ENCODE results near the gene MARS2.
A peak's percentile ranks its signal among the peaks of the same experiment; 100 is the strongest.

MARS2 gene

DNA sequence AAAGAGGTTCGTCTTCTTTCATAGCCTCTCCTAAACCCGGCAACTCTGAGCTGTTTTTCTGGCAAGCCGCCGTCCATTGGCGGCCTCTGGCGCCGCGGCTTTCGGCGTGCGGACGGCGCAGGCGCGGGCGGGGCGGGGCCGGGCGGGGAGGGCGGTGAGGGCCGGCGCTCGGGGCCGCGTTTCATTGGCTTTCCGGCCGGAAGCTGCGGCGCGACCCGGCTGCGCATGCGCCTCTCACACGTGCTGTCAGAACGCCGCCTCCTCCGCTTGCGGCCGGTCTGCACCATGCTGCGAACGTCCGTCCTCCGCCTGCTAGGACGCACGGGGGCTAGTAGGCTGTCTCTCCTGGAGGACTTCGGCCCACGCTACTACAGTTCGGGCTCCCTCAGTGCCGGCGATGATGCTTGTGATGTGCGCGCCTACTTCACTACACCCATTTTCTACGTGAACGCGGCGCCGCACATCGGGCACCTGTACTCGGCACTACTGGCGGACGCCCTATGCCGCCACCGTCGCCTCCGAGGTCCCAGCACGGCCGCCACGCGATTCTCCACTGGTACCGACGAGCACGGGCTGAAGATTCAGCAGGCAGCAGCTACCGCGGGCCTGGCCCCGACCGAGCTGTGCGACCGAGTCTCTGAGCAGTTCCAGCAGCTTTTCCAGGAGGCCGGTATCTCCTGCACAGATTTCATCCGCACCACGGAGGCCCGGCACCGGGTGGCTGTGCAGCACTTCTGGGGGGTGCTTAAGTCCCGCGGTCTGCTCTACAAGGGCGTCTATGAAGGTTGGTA is at the start of gene MARS2:
MARS2 (plus strand) TSS at position 249 of the 791 bp plus-strand sequence; CDS start at position 286, 37 bp downstream.
- DNase-seq (ENCODE audit: low read depth in 1 of 2, low spot score in 1 of 2) = peak; percentile 81 to 90
- TF ChIP-seq JUND (IDR thresholded peaks at IDR 0.05; ENCODE audit: low read depth) = no peak
- in situ Hi-C loops (cut with HindIII; ENCODE audit: low pct_unique_long_range_greater_than_20kb, low sequenced_read_pairs) = no loop called here

DNA sequence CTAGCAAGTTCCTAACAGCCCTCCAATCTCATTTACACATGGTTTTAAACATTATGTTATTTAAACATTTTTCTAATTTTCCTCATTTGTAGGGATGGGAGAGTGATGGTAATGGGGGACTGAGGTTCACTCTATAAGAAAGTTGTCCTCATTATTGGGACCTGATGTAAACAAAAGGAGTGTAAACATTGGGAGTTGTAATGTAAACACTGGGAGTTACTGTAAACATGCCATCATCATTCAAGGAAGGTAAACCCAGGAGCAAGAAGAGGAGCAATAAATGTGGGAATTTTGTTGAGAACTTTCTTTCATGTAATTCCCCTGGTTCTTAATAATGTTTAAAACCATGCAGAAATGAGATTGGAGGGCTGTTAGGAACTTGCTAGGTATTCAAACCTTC is 47.6 kb upstream of the MARS2 start:
- in situ Hi-C loops (cut with HindIII; ENCODE audit: low pct_unique_long_range_greater_than_20kb, low sequenced_read_pairs) = no loop called here
- TF ChIP-seq JUND (IDR thresholded peaks at IDR 0.05; ENCODE audit: low read depth) = no peak
- peak in 1 of 2 experiments; percentile 41 for DNase-seq (ENCODE audit: low read depth in 1 of 2, low spot score in 1 of 2)

DNA sequence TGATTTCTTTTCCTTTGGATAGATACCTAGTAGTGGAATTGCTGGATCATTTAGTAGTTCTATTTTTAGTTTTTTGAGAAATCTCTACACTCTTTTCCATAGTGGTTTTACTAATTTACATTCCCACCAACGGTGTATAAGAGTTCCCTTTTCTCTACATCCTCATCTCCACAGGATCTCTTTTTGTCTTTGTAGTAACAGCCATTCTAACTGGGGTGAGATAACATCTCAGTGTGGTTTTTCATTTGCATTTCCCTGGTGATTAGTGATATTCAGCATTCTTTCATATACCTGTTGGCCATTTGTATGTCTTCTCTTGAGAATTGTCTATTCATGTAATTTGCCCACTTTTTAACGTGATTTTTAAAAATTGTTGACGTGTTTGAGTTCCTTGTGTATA is 43.5 kb upstream of the MARS2 start:
- no peak for DNase-seq (ENCODE audit: low read depth in 1 of 2, low spot score in 1 of 2)
- TF ChIP-seq JUND (IDR thresholded peaks at IDR 0.05; ENCODE audit: low read depth) = no peak
- in situ Hi-C loops (cut with HindIII; ENCODE audit: low pct_unique_long_range_greater_than_20kb, low sequenced_read_pairs) = no loop called here

DNA sequence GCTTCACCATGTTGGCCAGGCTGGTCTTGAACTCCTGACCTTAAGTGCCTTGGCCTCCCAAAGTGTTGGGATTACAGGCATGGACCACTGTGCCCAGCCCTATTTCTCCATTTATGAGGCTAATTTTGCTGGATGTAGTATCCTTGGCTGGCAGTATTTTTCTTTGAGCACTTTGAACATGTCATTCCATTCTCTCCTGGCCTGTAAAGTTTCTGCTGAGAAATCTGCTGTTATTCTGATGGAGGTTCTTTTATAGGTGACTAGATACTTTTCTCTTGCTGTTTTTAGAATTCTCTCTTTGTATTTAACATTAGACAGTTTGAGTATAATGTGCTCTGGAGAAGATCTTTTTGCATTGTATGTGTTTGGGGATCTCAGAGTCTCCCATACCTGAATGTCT is 38.9 kb upstream of the MARS2 start:
- no peak for TF ChIP-seq JUND (IDR thresholded peaks at IDR 0.05; ENCODE audit: low read depth)
- DNase-seq (ENCODE audit: low read depth in 1 of 2, low spot score in 1 of 2) = no peak
- in situ Hi-C loops (cut with HindIII; ENCODE audit: low pct_unique_long_range_greater_than_20kb, low sequenced_read_pairs) = no loop called here

DNA sequence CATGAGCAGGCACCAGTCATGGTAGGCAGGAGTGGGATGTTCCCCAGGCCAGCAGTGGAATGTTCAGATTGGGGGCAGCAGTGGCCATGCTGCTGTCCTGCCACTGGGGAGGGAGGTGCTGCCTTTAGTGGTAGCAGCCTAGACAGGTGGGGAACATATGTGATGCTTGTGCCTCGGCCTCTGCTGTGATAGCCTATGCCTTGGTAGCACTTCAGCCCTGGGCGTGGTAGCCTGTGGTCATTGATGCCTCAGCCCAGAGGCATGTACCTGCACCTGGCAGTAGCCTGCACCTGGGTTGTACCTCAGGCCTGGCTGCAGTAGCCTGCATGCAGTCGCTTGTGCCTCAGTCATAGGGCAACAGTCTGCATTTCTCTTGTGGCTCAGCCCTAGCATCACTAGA is 36.9 kb upstream of the MARS2 start:
- in situ Hi-C loops (cut with HindIII; ENCODE audit: low pct_unique_long_range_greater_than_20kb, low sequenced_read_pairs) = no loop called here
- TF ChIP-seq JUND (IDR thresholded peaks at IDR 0.05; ENCODE audit: low read depth) = no peak

DNA sequence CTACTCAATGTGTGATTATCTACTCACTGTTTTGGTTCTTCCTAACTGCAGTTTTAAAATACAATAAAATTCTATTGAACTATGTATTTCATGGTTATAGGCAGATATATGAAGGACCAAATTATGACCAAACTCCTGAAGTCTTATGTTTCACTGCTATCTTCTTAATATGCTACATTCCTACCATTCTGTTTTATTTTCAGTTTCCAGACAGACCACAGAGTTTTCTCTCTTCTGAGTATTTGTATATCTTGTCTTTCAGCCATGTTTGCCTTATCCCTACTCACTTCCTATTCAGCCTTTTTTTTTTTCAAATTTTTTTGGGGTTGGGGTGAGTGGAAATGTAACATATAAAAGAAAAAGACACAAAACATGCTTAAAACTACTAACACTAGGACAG is 36.1 kb upstream of the MARS2 start:
- in situ Hi-C loops (cut with HindIII; ENCODE audit: low pct_unique_long_range_greater_than_20kb, low sequenced_read_pairs) = no loop called here
- DNase-seq (ENCODE audit: low read depth in 1 of 2, low spot score in 1 of 2) = no peak
- TF ChIP-seq JUND (IDR thresholded peaks at IDR 0.05; ENCODE audit: low read depth) = no peak

More for the DNA sequence above, 36.9 kb upstream of the MARS2 start:
- no peak for DNase-seq (ENCODE audit: low read depth in 1 of 2, low spot score in 1 of 2)

DNA sequence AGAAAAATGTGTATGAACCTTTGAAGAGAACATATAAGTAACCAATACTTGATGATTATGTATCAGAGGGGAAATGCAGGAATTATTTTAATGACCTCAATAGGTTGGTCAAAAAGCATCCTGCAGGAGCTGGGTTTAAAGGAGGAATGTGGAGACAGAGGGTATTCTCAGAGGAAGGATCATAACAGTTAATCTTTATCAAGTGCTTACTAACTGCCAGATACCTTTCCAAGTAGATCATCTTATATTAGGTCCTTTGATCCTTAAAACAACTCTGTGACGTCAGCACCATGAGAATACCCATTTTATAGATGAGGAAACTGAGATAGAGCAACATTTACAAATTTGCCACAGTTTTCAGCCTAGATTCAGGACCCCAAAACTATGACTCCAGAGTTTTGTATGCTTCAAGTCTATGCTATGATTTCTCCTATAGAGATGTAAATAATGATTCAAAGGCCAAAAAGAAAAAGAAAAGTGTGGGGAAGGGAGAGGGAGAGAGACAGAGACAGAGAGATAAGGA is 32.7 kb upstream of the MARS2 start:
- in situ Hi-C loops (cut with HindIII; ENCODE audit: low pct_unique_long_range_greater_than_20kb, low sequenced_read_pairs) = no loop called here
- no peak for TF ChIP-seq JUND (IDR thresholded peaks at IDR 0.05; ENCODE audit: low read depth)
- DNase-seq (ENCODE audit: low read depth in 1 of 2, low spot score in 1 of 2) = no peak

DNA sequence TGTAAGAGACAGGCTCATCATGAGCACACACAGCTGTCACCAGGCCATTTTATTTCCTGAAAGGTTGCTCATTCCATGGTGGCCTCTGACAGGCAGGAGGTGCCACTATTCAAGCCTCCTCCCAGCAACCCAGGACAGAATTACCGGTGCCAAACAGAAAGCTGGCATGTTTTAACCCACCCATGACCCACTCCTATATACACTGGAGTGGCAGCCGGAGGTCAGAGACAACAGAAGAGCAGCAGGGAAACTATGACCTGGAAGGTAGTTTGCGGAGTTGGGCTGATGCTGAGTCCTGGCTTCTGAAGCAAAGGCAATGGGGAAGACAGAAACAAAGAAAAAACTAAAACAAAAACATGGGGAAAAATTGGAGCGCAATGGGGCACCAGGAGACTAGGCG is 32.1 kb upstream of the MARS2 start:
- no peak for TF ChIP-seq JUND (IDR thresholded peaks at IDR 0.05; ENCODE audit: low read depth)
- DNase-seq (ENCODE audit: low read depth in 1 of 2, low spot score in 1 of 2) = no peak
- in situ Hi-C loops (cut with HindIII; ENCODE audit: low pct_unique_long_range_greater_than_20kb, low sequenced_read_pairs) = no loop called here

DNA sequence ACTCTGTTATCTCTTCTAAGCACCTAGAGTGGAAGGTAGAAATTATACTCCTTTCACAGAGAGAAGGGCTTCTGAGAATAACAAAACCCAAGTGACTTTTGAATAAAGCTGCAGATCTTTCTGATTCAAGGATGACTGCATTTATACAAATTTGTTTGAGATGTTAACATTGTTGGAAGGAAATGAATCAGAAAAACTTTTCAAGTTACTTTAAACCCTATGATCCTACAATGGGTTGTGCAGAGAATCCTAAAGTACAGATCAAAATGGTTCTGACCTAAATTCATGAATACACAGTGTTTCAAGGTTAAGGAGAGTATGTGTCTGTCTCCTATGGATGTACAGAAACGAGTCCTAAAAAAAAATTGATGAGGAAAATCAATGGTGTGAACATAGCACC is 31.6 kb upstream of the MARS2 start:
- in situ Hi-C loops (cut with HindIII; ENCODE audit: low pct_unique_long_range_greater_than_20kb, low sequenced_read_pairs) = no loop called here

DNA sequence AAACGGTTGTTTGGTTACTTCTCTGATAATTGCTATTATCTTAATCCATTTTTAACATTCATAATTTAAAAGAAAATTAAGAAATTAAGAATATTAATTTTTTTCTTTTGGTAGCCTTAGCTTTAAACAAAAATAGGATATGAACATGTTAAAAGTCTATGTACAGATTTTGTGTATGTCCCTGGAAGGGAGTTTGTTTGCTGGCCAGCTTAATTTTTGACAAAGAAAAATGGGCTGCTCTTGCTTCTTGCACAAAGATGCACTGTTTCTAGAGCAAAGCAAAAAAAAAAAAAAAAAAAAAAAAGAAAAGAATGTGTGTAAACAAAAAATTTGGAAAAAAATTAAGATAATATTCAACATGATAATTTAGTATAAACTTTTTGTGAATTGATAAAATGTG is 31.1 kb upstream of the MARS2 start:
- DNase-seq (ENCODE audit: low read depth in 1 of 2, low spot score in 1 of 2) = no peak
- TF ChIP-seq JUND (IDR thresholded peaks at IDR 0.05; ENCODE audit: low read depth) = no peak
- in situ Hi-C loops (cut with HindIII; ENCODE audit: low pct_unique_long_range_greater_than_20kb, low sequenced_read_pairs) = no loop called here

More for the DNA sequence above, 31.6 kb upstream of the MARS2 start:
- no peak for DNase-seq (ENCODE audit: low read depth in 1 of 2, low spot score in 1 of 2)
- no peak for TF ChIP-seq JUND (IDR thresholded peaks at IDR 0.05; ENCODE audit: low read depth)

DNA sequence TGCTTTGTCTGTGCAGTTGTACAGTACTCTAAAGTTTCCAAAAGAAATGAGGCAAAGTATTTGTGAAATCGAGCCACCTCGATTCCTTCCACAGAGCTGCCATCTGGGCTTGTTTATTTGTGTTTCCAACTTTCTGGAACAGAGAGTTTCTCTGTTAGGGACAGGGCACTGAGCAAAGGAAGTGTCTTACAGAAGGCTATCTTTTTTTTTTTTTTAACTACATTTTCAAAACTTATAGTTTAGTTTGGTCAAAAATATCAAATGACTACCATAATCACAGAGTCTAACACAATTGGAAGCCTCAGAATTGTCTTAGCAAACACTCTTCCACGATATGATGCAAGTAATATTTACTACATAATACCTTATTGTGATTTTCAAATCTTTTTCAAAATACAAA is 30.6 kb upstream of the MARS2 start:
- in situ Hi-C loops (cut with HindIII; ENCODE audit: low pct_unique_long_range_greater_than_20kb, low sequenced_read_pairs) = no loop called here
- TF ChIP-seq JUND (IDR thresholded peaks at IDR 0.05; ENCODE audit: low read depth) = no peak
- no peak for DNase-seq (ENCODE audit: low read depth in 1 of 2, low spot score in 1 of 2)

DNA sequence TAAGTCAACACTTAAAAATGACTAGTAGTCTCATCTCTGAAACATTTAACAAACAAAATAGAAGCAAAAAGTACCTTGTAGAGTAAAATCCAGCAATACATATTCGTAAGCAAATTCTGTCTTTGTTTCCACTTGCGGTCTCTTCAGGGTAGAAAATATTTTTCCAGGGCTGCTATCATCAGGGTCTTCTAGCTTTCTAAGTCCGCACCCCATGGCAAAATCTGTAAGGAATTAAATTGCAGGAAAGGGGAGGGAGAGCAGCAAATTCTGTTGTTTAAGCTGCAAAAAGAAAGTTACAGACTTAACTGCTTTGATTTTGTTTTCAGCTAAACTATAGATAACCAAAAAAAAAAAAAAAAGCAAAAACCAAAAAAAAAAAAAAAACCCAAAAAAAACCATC is 29.9 kb upstream of the MARS2 start, which contains the start of gene RFTN2:
RFTN2 (minus strand) TSS at position 342 of the 400 bp plus-strand sequence; CDS start at position 213, 129 bp downstream.
- in situ Hi-C loops (cut with HindIII; ENCODE audit: low pct_unique_long_range_greater_than_20kb, low sequenced_read_pairs) = no loop called here
- DNase-seq (ENCODE audit: low read depth in 1 of 2, low spot score in 1 of 2) = no peak
- TF ChIP-seq JUND (IDR thresholded peaks at IDR 0.05; ENCODE audit: low read depth) = no peak

DNA sequence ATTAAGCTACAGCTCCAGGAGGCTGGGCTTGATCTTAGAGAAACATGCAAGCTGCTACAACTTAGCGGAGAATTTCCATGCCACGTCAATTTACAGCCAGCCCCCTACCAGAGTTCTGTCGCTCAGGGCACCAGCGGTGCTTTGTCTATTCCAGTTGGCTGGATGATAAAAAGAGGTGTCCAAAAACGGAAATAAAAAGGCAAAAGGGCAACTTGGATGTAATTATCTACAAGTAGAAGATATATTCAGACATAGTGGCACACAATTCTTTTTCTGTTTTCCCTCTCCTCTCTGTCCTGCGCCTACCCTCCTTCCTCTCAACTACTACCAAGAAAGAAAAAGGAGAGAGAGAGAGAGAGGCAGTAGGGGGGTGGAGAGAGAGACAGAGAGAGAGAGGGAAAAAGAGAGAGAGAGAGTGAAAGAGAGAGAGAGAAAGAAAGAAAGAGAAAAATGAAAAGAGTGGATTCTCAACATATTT is 29.4 kb upstream of the MARS2 start:
- TF ChIP-seq JUND (IDR thresholded peaks at IDR 0.05; ENCODE audit: low read depth) = no peak
- no peak for DNase-seq (ENCODE audit: low read depth in 1 of 2, low spot score in 1 of 2)
- in situ Hi-C loops (cut with HindIII; ENCODE audit: low pct_unique_long_range_greater_than_20kb, low sequenced_read_pairs) = no loop called here

All from T47D (cell line).